Body of pancreas (tissue), 4 donors: Measurements from ENCODE around the gene R3HDM4. TPM values are rescaled to one million over a fixed set of nuclear protein-coding genes. Genes with fewer than 3 reads are reported as not detected.

Experiments
- ATAC-seq: fragments of 150-250 bp; one replicate; pipeline ENCODE4 v1.9.1; 2016
- DNase-seq, 4 donors: peaks; one replicate each; pipeline ENCODE4 v3.0.0-alpha.2; 2019
- H3K27ac ChIP-seq, 4 donors: fragments of 200-600 bp; sonication (generic); 1 replicate in 3 of 4; 2 replicates in 1 of 4; pipeline versions ENCODE4 v1.5.1 to v1.6.1; 2016 to 2019; ENCODE audit warnings: mild to moderate bottlenecking in 1 of 4, mixed read lengths in 1 of 4, moderate library complexity in 1 of 4
- H3K27me3 ChIP-seq, 2 donors: fragments of 200-600 bp; sonication (generic); one replicate each; pipeline ENCODE4 v1.6.0; 2016; ENCODE audit warnings: mild to moderate bottlenecking in 1 of 2
- H3K36me3 ChIP-seq, 2 donors: fragments of 200-600 bp; sonication (generic); replicated peaks in 1 of 2; 2 replicates each; pipeline ENCODE4 v1.5.1; 2016; ENCODE audit warnings: low read depth in 2 of 2; ENCODE audit not compliant: insufficient read depth in 1 of 2
- H3K4me1 ChIP-seq: fragments of 200-600 bp; sonication (generic); one replicate; pipeline ENCODE4 v1.6.0; 2016
- H3K4me3 ChIP-seq, 2 donors: fragments of 200-600 bp; sonication (generic); 1 replicate in 1 of 2; 2 replicates in 1 of 2; pipeline ENCODE4 v1.5.1; 2016 to 2019
- H3K9me3 ChIP-seq, 3 donors: fragments of 200-600 bp; sonication (generic); 1 replicate in 2 of 3; 2 replicates in 1 of 3; pipeline ENCODE4 v1.5.1; 2016
- POLR2A ChIP-seq, 3 donors: fragments of 450-650 bp; IDR thresholded peaks; one replicate each; pipeline ENCODE4 v1.6.1; 2016; ENCODE audit warnings: antibody characterized with exemption in 3 of 3, mild to moderate bottlenecking in 2 of 3
- WGBS, 2 donors: methylation state at CpG; one replicate each; pipeline ENCODE4 v1.1.5; 2017; 5-methylcytosine and 5-hydroxymethylcytosine counted together
- intact Hi-C: fragments of 100-400 bp; cut with DNase I; formaldehyde crosslinking; loops from one replicate; pipeline ENCODE4 v1.15.1; 2023
- total RNA-seq, 2 donors: library from RNA; depleted of rRNA; stranded (reverse); fragments of >200 nt; gene quantifications; one replicate each; pipeline ENCODE4 v1.1.0, GENCODE V29; 2016
- TF ChIP-seq, protein P1 (sequence below), 7 experiments: fragments of 450-650 bp in 4 of 7; fragments of 200-600 bp in 3 of 7; sonication (generic) in 3 of 7; IDR thresholded peaks; one replicate each; pipeline ENCODE4 v1.5.1; 2016 to 2019; ENCODE audit warnings: antibody characterized with exemption in 7 of 7

R3HDM4 gene
- total RNA-seq, 2 donors from 2014 or later: 11.2 to 34.0 TPM

DNA sequence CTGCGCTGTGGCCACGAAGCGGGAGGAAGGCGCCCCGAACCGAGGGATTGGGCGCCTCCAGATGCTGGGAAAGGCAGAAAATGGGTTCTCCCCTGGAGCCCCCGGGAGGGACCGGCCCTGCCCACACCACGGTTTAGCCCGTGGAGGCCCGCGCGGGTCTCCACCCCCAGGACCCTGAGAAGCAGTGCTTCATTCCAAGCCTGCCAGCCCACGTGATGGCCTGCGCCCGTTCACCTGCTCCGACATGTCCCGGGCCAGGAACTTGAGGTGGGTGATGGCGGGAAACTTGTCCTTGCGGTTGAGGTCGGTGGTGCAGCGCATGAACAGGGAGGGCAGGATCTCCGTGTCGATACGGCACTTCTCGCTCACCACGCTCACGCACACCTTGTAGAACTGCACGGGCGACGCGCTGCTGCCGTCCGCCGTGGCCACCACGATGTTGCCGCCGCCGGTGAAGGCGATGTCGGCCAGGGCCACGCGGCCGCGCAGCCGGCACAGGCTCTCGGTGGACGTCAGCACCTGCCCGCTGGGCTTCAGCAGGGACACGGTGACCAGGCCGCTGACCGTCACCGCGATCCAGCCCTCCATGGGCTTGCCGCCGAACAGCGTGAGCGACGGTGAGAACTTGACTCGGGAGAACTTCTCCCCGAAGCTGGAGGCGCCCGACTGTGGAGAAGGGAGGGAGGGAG lies 27.3 kb downstream of the R3HDM4 start:
- TF ChIP-seq, protein P1, sequence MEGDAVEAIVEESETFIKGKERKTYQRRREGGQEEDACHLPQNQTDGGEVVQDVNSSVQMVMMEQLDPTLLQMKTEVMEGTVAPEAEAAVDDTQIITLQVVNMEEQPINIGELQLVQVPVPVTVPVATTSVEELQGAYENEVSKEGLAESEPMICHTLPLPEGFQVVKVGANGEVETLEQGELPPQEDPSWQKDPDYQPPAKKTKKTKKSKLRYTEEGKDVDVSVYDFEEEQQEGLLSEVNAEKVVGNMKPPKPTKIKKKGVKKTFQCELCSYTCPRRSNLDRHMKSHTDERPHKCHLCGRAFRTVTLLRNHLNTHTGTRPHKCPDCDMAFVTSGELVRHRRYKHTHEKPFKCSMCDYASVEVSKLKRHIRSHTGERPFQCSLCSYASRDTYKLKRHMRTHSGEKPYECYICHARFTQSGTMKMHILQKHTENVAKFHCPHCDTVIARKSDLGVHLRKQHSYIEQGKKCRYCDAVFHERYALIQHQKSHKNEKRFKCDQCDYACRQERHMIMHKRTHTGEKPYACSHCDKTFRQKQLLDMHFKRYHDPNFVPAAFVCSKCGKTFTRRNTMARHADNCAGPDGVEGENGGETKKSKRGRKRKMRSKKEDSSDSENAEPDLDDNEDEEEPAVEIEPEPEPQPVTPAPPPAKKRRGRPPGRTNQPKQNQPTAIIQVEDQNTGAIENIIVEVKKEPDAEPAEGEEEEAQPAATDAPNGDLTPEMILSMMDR (IDR thresholded peaks at IDR 0.05): no peak
- TF ChIP-seq POLR2A (IDR thresholded peaks at IDR 0.05): no peak
- Histone ChIP-seq H3K36me3 (peaks cover 7% of the 10 kb centered on the region in 2 donors), H3K9me3 (no peaks in the 10 kb centered on the region), H3K4me1 (peaks cover under 1% of the 10 kb centered on the region), H3K27ac (no peak overlapping the region), H3K4me3 (no peak overlapping the region), H3K27me3 (no peaks in the 10 kb centered on the region)
- intact Hi-C loops: no loop called here
- DNase-seq: no peak
- no peak for ATAC-seq
- WGBS, 2 donors: 92 to 96% methylated on average over 36 to 50 of the region's 64 CpGs

DNA sequence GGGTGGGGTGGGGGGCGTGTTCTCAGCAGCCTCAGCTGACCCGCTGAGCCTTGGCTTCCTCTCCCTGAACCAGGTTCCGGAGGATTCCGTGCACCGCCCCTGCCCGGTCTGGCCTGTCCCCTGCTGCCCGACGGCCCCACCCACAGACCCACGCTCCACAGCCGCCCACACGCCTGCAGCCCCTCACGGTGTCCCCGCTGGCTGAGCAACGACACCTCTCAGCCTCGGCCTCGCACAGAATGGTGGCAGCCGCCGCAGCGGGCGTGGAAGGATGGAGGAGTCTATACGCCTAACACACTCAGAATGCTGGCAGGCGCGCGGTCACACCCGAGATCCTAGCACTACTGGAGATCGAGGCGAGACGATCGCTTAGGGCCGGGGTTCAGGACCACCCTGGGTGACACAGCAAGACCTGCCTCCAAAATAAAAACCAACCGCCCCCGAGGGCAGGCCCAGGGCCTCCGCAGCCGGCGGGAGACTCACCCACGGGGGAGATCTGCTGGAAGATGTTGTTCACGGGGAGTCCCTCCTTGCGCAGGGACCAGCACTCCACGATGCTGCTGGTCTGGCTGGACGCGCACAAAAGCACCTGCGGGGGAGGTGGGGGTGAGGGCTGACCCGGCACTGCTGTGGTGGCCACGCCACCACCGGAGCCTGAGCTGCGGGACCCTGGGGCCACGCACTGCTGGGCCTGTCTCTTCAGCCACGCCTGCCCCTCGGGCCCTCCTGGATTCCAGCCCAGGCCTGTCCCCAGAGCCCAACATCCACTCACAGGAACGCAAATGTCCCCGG lies 28.4 kb downstream of the R3HDM4 start:
- ATAC-seq (no peak), DNase-seq (no peak)
- 90 to 95% methylated on average over 25 to 37 of the region's 51 CpGs for WGBS, 2 donors
- Histone ChIP-seq H3K4me3 (no peak overlapping the region), H3K4me1 (no peaks in the 10 kb centered on the region), H3K9me3 (no peaks in the 10 kb centered on the region), H3K36me3 (peaks cover 4 to 7% of the 10 kb centered on the region in 2 donors), H3K27me3 (no peaks in the 10 kb centered on the region), H3K27ac (no peak overlapping the region)
- intact Hi-C loops: no loop called here
- TF ChIP-seq POLR2A (IDR thresholded peaks at IDR 0.05): no peak
- TF ChIP-seq, protein P1 (IDR thresholded peaks at IDR 0.05): no peak

DNA sequence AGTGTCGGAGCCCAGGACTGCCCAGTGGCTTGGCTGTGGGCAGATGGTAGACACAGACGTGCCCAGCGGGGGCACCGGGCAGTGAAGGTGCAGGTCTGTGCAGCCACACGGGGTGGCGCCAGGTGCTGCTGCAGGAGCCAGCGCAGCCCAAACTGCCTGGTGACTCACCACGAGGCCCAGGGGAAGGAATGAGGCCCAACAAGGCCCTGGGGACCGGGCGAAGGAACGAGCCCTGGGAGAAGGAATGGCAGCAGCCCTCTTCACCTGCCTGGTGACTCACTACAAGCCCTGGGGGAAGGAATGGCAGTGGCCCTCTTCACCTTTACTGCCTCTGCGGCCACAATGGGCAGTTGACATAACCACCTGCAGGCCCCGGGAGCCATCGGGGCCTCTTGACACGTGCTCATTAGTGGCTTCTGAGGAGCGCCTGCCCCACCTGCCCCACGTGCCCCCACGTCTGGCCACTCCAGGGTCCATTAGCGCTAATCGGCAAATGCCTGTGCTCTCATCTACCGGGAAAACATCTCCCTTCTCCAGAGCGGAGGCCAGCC lies 29.3 kb downstream of the R3HDM4 start:
- Histone ChIP-seq H3K9me3 (no peaks in the 10 kb centered on the region), H3K4me1 (no peaks in the 10 kb centered on the region), H3K27me3 (no peaks in the 10 kb centered on the region), H3K36me3 (peaks cover 3 to 7% of the 10 kb centered on the region in 2 donors), H3K27ac (no peak overlapping the region), H3K4me3 (no peak overlapping the region)
- intact Hi-C loops: no loop called here
- DNase-seq (no peak), ATAC-seq (no peak)
- whole genome bisulfite sequencing, 2 donors: 85 to 96% methylated on average over 6 to 16 of the region's 22 CpGs
- TF ChIP-seq, protein P1 (IDR thresholded peaks at IDR 0.05): no peak
- no peak for TF ChIP-seq POLR2A (IDR thresholded peaks at IDR 0.05)

DNA sequence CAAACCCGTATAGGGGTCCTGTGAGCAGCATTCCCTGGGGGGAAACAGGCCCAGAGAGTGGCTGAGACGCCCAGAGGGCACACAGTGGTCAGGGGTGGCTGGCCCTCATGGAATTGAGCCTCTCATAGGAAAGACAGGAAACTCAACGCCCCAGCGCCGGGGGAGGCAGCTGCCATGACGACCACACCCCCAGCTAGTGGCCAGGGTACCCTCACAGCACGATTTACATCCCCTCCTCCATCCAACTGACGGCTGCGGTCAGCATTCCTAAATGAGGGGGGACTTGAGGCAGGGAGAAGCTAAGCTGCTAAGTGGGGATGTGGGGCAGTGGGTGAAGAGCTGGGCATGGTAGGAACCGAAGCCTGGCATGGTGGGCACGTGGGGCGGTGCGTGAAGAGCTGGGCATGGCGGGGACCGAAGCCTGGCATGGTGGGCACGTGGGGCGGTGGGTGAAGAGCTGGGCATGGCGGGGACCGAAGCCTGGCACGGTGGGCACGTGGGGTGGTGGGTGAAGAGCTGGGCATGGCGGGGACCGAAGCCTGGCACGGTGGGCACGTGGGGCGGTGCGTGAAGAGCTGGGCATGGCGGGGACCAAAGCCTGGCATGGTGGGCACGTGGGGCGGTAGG lies 30.0 kb downstream of the R3HDM4 start:
- DNase-seq (no peak), ATAC-seq (no peak)
- Histone ChIP-seq H3K27ac (no peak overlapping the region), H3K27me3 (no peaks in the 10 kb centered on the region), H3K4me1 (no peaks in the 10 kb centered on the region), H3K4me3 (no peak overlapping the region), H3K36me3 (peaks cover 3 to 7% of the 10 kb centered on the region in 2 donors), H3K9me3 (no peaks in the 10 kb centered on the region)
- TF ChIP-seq POLR2A (IDR thresholded peaks at IDR 0.05): no peak
- TF ChIP-seq, protein P1 (IDR thresholded peaks at IDR 0.05): no peak
- WGBS, 2 donors: 90 to 97% methylated on average over 22 to 30 of the region's 30 CpGs
- intact Hi-C loops: no loop called here
